ENCODE results near the gene CHMP3.

Gene CHMP3

GRCh38 chr2:86461042-86461743 is 102.0 kb downstream of the CHMP3 start:
- Histone ChIP-seq H3K36me3 (ENCODE audit: control insufficient read depth, low read length) (peaks cover 95% of the 10 kb centered on the region), H3K9me3 (ENCODE audit: control insufficient read depth, insufficient read depth, low read length) (no peaks in the 10 kb centered on the region), H3F3A (ENCODE audit: control insufficient read depth, insufficient read depth) (no peaks in the 10 kb centered on the region), H3K9me2 (replicated peaks; ENCODE audit: control insufficient read depth, low read length) (no peaks in the 10 kb centered on the region), H3K79me2 (ENCODE audit: control insufficient read depth, low read length) (no peaks in the 10 kb centered on the region), H3K27me3 (ENCODE audit: control insufficient read depth, low read length) (no peaks in the 10 kb centered on the region), H3K27ac (ENCODE audit: low read depth, low read length) (no peak overlapping the region), H4K20me1 (ENCODE audit: control insufficient read depth, insufficient read depth, low read depth, low read length) (no peaks in the 10 kb centered on the region), H3K4me2 (ENCODE audit: low read length) (no peak overlapping the region), H3K4me3 (ENCODE audit: low read length) (no peak overlapping the region), H3K4me1 (ENCODE audit: control insufficient read depth, low read length) (no peaks in the 10 kb centered on the region)
- TF ChIP-seq CTCF (IDR thresholded peaks at IDR 0.05; ENCODE audit: low read depth, low read length, poor library complexity, severe bottlenecking) (no peak), EZH2phosphoT487 (IDR thresholded peaks at IDR 0.05; ENCODE audit: borderline replicate concordance, low read length) (no peak)

DNA sequence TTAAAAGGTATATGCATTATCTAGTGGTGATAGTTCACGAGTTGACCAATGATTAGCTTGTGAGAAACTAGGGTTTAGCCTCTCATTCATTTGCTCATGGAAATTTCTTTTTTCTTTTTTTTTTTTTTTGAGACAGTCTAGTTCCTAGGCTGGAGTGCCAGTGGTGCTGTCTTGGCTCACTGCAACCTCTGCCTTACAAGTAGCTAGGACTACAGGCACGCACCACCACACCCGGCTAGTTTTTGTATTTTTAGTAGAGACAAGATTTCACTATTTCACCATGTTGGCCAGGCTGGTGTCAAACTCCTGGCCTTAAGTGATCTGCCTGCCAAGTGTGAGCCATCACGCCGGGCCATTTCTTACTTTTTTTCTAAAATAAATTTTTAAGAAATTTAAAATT is 108.1 kb downstream of the CHMP3 start:
- Histone ChIP-seq H3K9me2 (replicated peaks; ENCODE audit: control insufficient read depth, low read length) (no peaks in the 10 kb centered on the region), H3K36me3 (ENCODE audit: control insufficient read depth, low read length) (peaks cover 94% of the 10 kb centered on the region), H3K9me3 (ENCODE audit: control insufficient read depth, insufficient read depth, low read length) (no peaks in the 10 kb centered on the region), H3K4me2 (ENCODE audit: low read length) (no peak overlapping the region), H3K79me2 (ENCODE audit: control insufficient read depth, low read length) (no peaks in the 10 kb centered on the region), H4K20me1 (ENCODE audit: control insufficient read depth, insufficient read depth, low read depth, low read length) (no peaks in the 10 kb centered on the region), H3K27me3 (ENCODE audit: control insufficient read depth, low read length) (no peaks in the 10 kb centered on the region), H3K27ac (ENCODE audit: low read depth, low read length) (no peak overlapping the region), H3F3A (ENCODE audit: control insufficient read depth, insufficient read depth) (no peaks in the 10 kb centered on the region), H3K4me1 (ENCODE audit: control insufficient read depth, low read length) (no peaks in the 10 kb centered on the region), H3K4me3 (ENCODE audit: low read length) (no peak overlapping the region)
- TF ChIP-seq CTCF (IDR thresholded peaks at IDR 0.05; ENCODE audit: low read depth, low read length, poor library complexity, severe bottlenecking): no peak

- H3K27me3 ChIP-seq (ENCODE audit: control insufficient read depth, low read length): no peaks in the 10 kb centered on the region
- no peaks in the 10 kb centered on the region for H3F3A ChIP-seq (ENCODE audit: control insufficient read depth, insufficient read depth)
- no peak overlapping the region for H3K27ac ChIP-seq (ENCODE audit: low read depth, low read length)
- no peaks in the 10 kb centered on the region for H3K4me1 ChIP-seq (ENCODE audit: control insufficient read depth, low read length)
- H3K4me2 ChIP-seq (ENCODE audit: low read length): no peak overlapping the region
- TF ChIP-seq EZH2phosphoT487 (IDR thresholded peaks at IDR 0.05; ENCODE audit: borderline replicate concordance, low read length) (no peak), CTCF (IDR thresholded peaks at IDR 0.05; ENCODE audit: low read depth, low read length, poor library complexity, severe bottlenecking) (no peak)
- no peaks in the 10 kb centered on the region for H3K9me3 ChIP-seq (ENCODE audit: control insufficient read depth, insufficient read depth, low read length)
- H3K4me3 ChIP-seq (ENCODE audit: low read length): no peak overlapping the region
- no peaks in the 10 kb centered on the region for H4K20me1 ChIP-seq (ENCODE audit: control insufficient read depth, insufficient read depth, low read depth, low read length)
- peaks cover 6% of the 10 kb centered on the region; the same call in 1 of the 2 replicates for H3K79me2 ChIP-seq (ENCODE audit: control insufficient read depth, low read length)
- H3K36me3 ChIP-seq (ENCODE audit: control insufficient read depth, low read length): peaks cover 94% of the 10 kb centered on the region
- H3K9me2 ChIP-seq (replicated peaks; ENCODE audit: control insufficient read depth, low read length): no peaks in the 10 kb centered on the region
Measured at GRCh38 chr2:86454238-86454637, 109.0 kb downstream of the CHMP3 start.

All from DOHH2 (cell line).